Neuronal stem cell (in vitro differentiated cells): Measurements from ENCODE around the gene MRPL52.
A peak's percentile ranks its signal among the peaks of the same experiment; 100 is the strongest.

Experiments used
- DNase-seq: peaks from one replicate; pipeline ENCODE4 v3.0.0-alpha.2; 2013; ENCODE audit warnings: low spot score
- H2AFZ ChIP-seq: one replicate; pipeline ENCODE4 v1.6.1; 2013; ENCODE audit warnings: mild to moderate bottlenecking, low read length, inconsistent platforms
- H2AK5ac ChIP-seq: 2 replicates; pipeline ENCODE4 v1.6.1; 2013; ENCODE audit warnings: low read depth, mild to moderate bottlenecking, inconsistent platforms, low read length, moderate library complexity, mixed read lengths
- H2BK120ac ChIP-seq: 2 replicates; pipeline ENCODE4 v1.6.1; 2013; ENCODE audit warnings: low read depth, mild to moderate bottlenecking, inconsistent platforms, low read length, moderate library complexity, mixed read lengths
- H2BK12ac ChIP-seq: one replicate; pipeline ENCODE4 v1.6.1; 2013; ENCODE audit warnings: low read length, inconsistent platforms
- H2BK15ac ChIP-seq: 2 replicates; pipeline ENCODE4 v1.6.1; 2013; ENCODE audit warnings: mild to moderate bottlenecking, low read length, inconsistent platforms, mixed read lengths
- H2BK5ac ChIP-seq: one replicate; pipeline ENCODE4 v1.6.1; 2013; ENCODE audit warnings: inconsistent platforms, mild to moderate bottlenecking, low read length, moderate library complexity
- H3K14ac ChIP-seq: one replicate; pipeline ENCODE4 v1.6.1; 2013; ENCODE audit warnings: low read length, inconsistent platforms
- H3K18ac ChIP-seq: 2 replicates; pipeline ENCODE4 v1.6.1; 2013; ENCODE audit warnings: low read length, inconsistent platforms
- H3K23ac ChIP-seq: 2 replicates; pipeline ENCODE4 v1.6.1; 2013; ENCODE audit warnings: low read depth, mild to moderate bottlenecking, mixed read lengths, low read length, inconsistent platforms; ENCODE audit not compliant: poor library complexity
- H3K27ac ChIP-seq: replicated peaks from 3 replicates; pipeline ENCODE4 v1.5.1; 2013; ENCODE audit warnings: low read length, inconsistent platforms
- H3K27me3 ChIP-seq, 3 experiments: 2 replicates each; pipeline ENCODE4 v1.6.1; 2013; ENCODE audit warnings: low read length in 3 of 3, mild to moderate bottlenecking in 2 of 3, inconsistent platforms in 1 of 3, low read depth in 1 of 3, mixed read lengths in 1 of 3, moderate library complexity in 1 of 3; ENCODE audit not compliant: control insufficient read depth in 3 of 3, insufficient read depth in 3 of 3
- H3K36me3 ChIP-seq, 2 donors: replicated peaks in 1 of 2; 2 replicates each; pipeline ENCODE4 v1.6.1; 2013; ENCODE audit warnings: low read length in 2 of 2; ENCODE audit not compliant: control insufficient read depth in 2 of 2, insufficient read depth in 2 of 2
- H3K4ac ChIP-seq: 2 replicates; pipeline ENCODE4 v1.6.1; 2013; ENCODE audit warnings: inconsistent platforms, mild to moderate bottlenecking, low read length, moderate library complexity
- H3K4me1 ChIP-seq, 2 donors: 1 replicate in 1 of 2; 2 replicates in 1 of 2; pipeline ENCODE4 v1.6.1; 2013; ENCODE audit warnings: low read length in 2 of 2, low read depth in 1 of 2; ENCODE audit not compliant: control insufficient read depth in 2 of 2, insufficient read depth in 1 of 2
- H3K4me2 ChIP-seq: one replicate; pipeline ENCODE4 v1.6.1; 2013; ENCODE audit warnings: mild to moderate bottlenecking, low read length, inconsistent platforms; ENCODE audit not compliant: insufficient read depth, poor library complexity, severe bottlenecking
- H3K4me3 ChIP-seq, 2 donors: 2 replicates each; pipeline ENCODE4 v1.5.1; 2013; ENCODE audit warnings: low read length in 2 of 2, mild to moderate bottlenecking in 2 of 2, inconsistent platforms in 1 of 2, moderate library complexity in 1 of 2
- H3K79me1 ChIP-seq: one replicate; pipeline ENCODE4 v1.6.1; 2013; ENCODE audit warnings: low read depth, mild to moderate bottlenecking, inconsistent platforms, low read length, moderate library complexity
- H3K9ac ChIP-seq: one replicate; pipeline ENCODE4 v1.6.1; 2013; ENCODE audit warnings: mild to moderate bottlenecking, low read depth, low read length, inconsistent platforms; ENCODE audit not compliant: poor library complexity
- H3K9me3 ChIP-seq, 2 donors: replicated peaks in 1 of 2; 2 replicates each; pipeline versions ENCODE3 to v1.6.1; 2013; ENCODE audit warnings: low read length in 2 of 2, mild to moderate bottlenecking in 2 of 2, inconsistent platforms in 1 of 2, low read depth in 1 of 2, mixed read lengths in 1 of 2, moderate library complexity in 1 of 2; ENCODE audit not compliant: control insufficient read depth in 2 of 2, insufficient read depth in 1 of 2
- H4K8ac ChIP-seq: one replicate; pipeline ENCODE4 v1.6.1; 2013; ENCODE audit warnings: low read depth, mild to moderate bottlenecking, inconsistent platforms, low read length, moderate library complexity
- H4K91ac ChIP-seq: one replicate; pipeline ENCODE4 v1.6.1; 2013; ENCODE audit warnings: low read length, low read depth, mild to moderate bottlenecking, inconsistent platforms; ENCODE audit not compliant: poor library complexity
- WGBS, 2 donors: extraction: QIAGEN DNeasy Blood & Tissue Kit; methylation state at CpG; one replicate each; pipeline ENCODE4 v1.1.7; 2013; ENCODE audit warnings: missing lambda C conversion rate in 2 of 2, mixed read lengths in 1 of 2; ENCODE audit not compliant: insufficient read length in 2 of 2, insufficient replicate concordance in 1 of 2; ENCODE audit errors: extremely low coverage in 2 of 2; 5-methylcytosine and 5-hydroxymethylcytosine counted together

MRPL52 gene

DNA sequence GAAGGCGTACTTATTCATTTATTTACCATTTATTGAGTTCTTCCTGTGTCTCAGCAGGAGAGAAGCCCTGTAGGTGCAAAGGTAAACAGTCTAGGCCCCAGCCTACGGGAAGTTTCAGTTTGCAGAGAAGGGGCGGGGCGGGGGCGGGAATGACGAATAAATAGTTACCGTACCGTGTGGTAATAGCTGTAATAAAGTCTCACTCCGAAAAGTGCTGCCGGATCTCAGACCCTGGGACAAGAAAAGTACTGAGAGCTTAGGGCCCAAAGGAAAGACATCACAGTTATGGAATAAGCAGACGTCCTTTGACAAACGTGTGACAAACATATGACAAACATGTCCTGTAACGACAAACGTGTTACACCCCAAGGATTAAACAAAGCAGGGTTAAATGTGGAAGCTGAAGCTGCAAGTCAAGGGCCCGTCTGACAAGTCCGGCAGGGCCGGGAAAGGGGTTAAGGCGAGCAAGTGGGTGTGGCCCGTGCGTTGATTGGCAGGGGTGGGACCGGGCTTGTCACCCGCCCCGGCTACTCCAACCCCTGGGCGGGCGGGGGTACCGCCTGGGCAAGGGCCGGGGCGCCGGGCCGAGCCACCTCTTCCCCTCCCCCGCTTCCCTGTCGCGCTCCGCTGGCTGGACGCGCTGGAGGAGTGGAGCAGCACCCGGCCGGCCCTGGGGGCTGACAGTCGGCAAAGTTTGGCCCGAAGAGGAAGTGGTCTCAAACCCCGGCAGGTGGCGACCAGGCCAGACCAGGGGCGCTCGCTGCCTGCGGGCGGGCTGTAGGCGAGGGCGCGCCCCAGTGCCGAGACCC, 41.7 kb downstream of the MRPL52 start, which contains the start of gene LRP10:
LRP10 (plus strand) TSS at position 517 of the 809 bp plus-strand sequence. CDS start 564 bp downstream, outside the sequence.
- Histone ChIP-seq H3K27ac (peak within 1 kb of the TSS; percentile 68), H3K79me1 (no peaks in the 10 kb centered on the region), H4K91ac (no peak within 1 kb of the TSS), H3K9ac (peak within 1 kb of the TSS; percentile 71), H3K4me3 (peak within 1 kb of the TSS; percentile 88 to 89), H3K9me3 (no peaks in the 10 kb centered on the region), H3K4me1 (peaks cover 1 to 2% of the 10 kb centered on the region in 2 donors), H2AK5ac (no peak within 1 kb of the TSS), H3K23ac (peak within 1 kb of the TSS; percentile 80), H2AFZ (peak within 1 kb of the TSS; percentile 95), H3K4me2 (peak within 1 kb of the TSS; percentile 85), H4K8ac (no peak within 1 kb of the TSS), H3K14ac (peak within 1 kb of the TSS; percentile 76), H3K36me3 (peaks cover 8 to 23% of the 10 kb centered on the region in 2 donors), H2BK12ac (no peak within 1 kb of the TSS), H2BK15ac (peak within 1 kb of the TSS; percentile 89), H3K4ac (no peak within 1 kb of the TSS), H2BK120ac (peak within 1 kb of the TSS; percentile 54), H3K18ac (peak within 1 kb of the TSS; percentile 93), H3K27me3 (no peaks in the 10 kb centered on the region), H2BK5ac (peak within 1 kb of the TSS; percentile 66)
- DNase-seq, result peak; percentile 87
- no CpG with 5 or more reads among the region's 50 CpGs for WGBS, 2 donors

DNA sequence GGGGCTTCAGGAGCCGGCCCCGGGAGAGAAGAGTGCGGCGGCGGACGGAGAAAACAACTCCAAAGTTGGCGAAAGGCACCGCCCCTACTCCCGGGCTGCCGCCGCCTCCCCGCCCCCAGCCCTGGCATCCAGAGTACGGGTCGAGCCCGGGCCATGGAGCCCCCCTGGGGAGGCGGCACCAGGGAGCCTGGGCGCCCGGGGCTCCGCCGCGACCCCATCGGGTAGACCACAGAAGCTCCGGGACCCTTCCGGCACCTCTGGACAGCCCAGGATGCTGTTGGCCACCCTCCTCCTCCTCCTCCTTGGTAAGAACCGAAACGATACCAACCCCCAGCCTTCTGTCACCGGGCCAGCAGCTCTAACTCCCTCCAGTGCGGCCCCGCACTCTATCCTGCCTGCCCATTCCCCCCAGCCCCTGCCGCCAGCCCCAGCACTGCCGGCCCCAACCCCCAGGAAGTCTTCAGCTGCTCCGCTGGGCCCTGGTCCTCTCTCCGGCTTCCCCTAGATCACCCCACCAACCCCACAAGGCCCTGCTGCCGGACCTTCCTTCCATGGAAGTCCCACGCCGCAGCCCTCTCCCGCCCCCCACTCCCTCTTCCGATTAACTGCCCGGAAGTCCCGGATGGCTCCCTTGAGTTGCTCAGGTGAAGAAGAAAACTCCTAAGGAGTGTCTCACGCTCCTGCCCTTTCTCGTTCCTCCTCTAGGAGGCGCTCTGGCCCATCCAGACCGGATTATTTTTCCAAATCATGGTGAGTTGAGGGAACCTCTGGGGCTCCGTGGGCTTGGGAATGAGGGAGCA, 42.5 kb downstream of the MRPL52 start:
- H3K79me1 ChIP-seq, result no peaks in the 10 kb centered on the region
- no CpG with 5 or more reads among the region's 45 CpGs for WGBS, 2 donors
- H3K14ac ChIP-seq, result peak overlapping the region; percentile 76
- H3K23ac ChIP-seq, result peak overlapping the region; percentile 80
- H2BK12ac ChIP-seq, result no peak overlapping the region
- H3K36me3 ChIP-seq, result peaks cover 8 to 29% of the 10 kb centered on the region in 2 donors
- H2BK5ac ChIP-seq, result peak overlapping the region; percentile 66
- H3K18ac ChIP-seq, result peak overlapping the region; percentile 93
- peak overlapping the region; percentile 60 for H3K9ac ChIP-seq
- H3K27me3 ChIP-seq, result no peaks in the 10 kb centered on the region
- H3K4ac ChIP-seq, result no peak overlapping the region
- H4K8ac ChIP-seq, result no peak overlapping the region
- H3K9me3 ChIP-seq, result no peaks in the 10 kb centered on the region
- peaks cover 1 to 2% of the 10 kb centered on the region in 2 donors for H3K4me1 ChIP-seq
- peak; percentile 88 for DNase-seq
- H3K4me2 ChIP-seq, result peak overlapping the region; percentile 85
- peak overlapping the region; percentile 95 for H2AFZ ChIP-seq
- H2AK5ac ChIP-seq, result no peak overlapping the region
- peak overlapping the region; percentile 89 for H2BK15ac ChIP-seq
- H2BK120ac ChIP-seq, result peak overlapping the region; percentile 54
- peak overlapping the region; percentile 68 for H3K27ac ChIP-seq
- no peak overlapping the region for H4K91ac ChIP-seq
- H3K4me3 ChIP-seq, result peak overlapping the region; percentile 88 to 89

GRCh38 chr14:22872833-22873520, 43.3 kb downstream of the MRPL52 start:
- Histone ChIP-seq H3K27me3 (no peaks in the 10 kb centered on the region), H3K4me2 (no peak overlapping the region), H4K91ac (no peak overlapping the region), H3K18ac (no peak overlapping the region), H3K9ac (no peak overlapping the region), H2BK5ac (no peak overlapping the region), H2AK5ac (peak overlapping the region; percentile 5), H3K4me3 (peak overlapping the region in 1 of 2 donors; percentile 89), H2BK15ac (no peak overlapping the region), H3K79me1 (no peaks in the 10 kb centered on the region), H2AFZ (peak overlapping the region; percentile 95), H3K36me3 (peaks cover 8 to 29% of the 10 kb centered on the region in 2 donors), H3K27ac (no peak overlapping the region), H3K23ac (no peak overlapping the region), H2BK120ac (no peak overlapping the region), H3K9me3 (no peaks in the 10 kb centered on the region), H2BK12ac (no peak overlapping the region), H4K8ac (no peak overlapping the region), H3K4ac (no peak overlapping the region), H3K14ac (no peak overlapping the region), H3K4me1 (peaks cover 1 to 2% of the 10 kb centered on the region in 2 donors)
- DNase-seq, result no peak
- no CpG with 5 or more reads among the region's 10 CpGs for WGBS, 2 donors
